Esophagus muscularis mucosa (tissue), 3 donors: Measurements from ENCODE around the gene CAMTA1.

ENCODE experiments used
- POLR2A ChIP-seq: fragments of 450-650 bp; IDR thresholded peaks from one replicate; pipeline ENCODE4 v1.6.1; 2017; ENCODE audit warnings: antibody characterized with exemption, moderate library complexity, mild to moderate bottlenecking, low read depth
- POLR2AphosphoS5 ChIP-seq, 2 donors: sonication (generic); formaldehyde crosslinking; IDR thresholded peaks; one replicate each; pipeline ENCODE4 v1.6.1; 2017; ENCODE audit warnings: antibody characterized with exemption in 2 of 2
- TF ChIP-seq, protein P1 (sequence below), 3 experiments: fragments of 200-600 bp in 2 of 3; fragments of 450-650 bp in 1 of 3; sonication (generic) in 2 of 3; IDR thresholded peaks; one replicate each; pipeline ENCODE4 v1.5.1; 2017 to 2019; ENCODE audit warnings: antibody characterized with exemption in 3 of 3, mild to moderate bottlenecking in 2 of 3, moderate library complexity in 1 of 3

DNA sequence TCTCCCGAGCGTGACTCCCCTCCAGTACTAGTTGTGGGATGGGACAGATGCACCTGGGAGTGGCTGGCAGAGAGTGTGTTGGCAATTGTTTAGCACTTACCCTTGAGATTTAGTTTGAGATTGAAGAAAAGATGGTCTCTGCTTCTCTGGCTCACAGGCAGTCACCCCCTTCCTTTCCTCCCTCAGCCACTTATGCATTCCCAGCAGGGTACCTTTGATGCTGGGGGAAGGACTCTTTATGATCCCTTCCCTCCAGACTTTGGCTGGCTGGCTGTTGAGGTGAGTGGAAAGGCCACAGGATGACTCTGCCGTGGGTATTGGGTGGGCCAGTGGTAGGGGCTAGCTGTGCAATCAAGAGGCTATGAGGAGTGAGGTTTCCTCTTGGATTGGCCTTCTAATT lies 236.8 kb downstream of the CAMTA1 start:
- TF ChIP-seq, protein P1, sequence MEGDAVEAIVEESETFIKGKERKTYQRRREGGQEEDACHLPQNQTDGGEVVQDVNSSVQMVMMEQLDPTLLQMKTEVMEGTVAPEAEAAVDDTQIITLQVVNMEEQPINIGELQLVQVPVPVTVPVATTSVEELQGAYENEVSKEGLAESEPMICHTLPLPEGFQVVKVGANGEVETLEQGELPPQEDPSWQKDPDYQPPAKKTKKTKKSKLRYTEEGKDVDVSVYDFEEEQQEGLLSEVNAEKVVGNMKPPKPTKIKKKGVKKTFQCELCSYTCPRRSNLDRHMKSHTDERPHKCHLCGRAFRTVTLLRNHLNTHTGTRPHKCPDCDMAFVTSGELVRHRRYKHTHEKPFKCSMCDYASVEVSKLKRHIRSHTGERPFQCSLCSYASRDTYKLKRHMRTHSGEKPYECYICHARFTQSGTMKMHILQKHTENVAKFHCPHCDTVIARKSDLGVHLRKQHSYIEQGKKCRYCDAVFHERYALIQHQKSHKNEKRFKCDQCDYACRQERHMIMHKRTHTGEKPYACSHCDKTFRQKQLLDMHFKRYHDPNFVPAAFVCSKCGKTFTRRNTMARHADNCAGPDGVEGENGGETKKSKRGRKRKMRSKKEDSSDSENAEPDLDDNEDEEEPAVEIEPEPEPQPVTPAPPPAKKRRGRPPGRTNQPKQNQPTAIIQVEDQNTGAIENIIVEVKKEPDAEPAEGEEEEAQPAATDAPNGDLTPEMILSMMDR (IDR thresholded peaks at IDR 0.05) = no peak
- TF ChIP-seq POLR2A (no peak), POLR2AphosphoS5 (IDR thresholded peaks at IDR 0.05) (no peak)
